HepG2 (cell line): Measurements from ENCODE around the gene ATP5MG. TPM values are rescaled to one million over a fixed set of nuclear protein-coding genes. Genes with fewer than 3 reads are reported as not detected.

Experiments used
- ATM ChIP-seq: fragments of 450-650 bp; IDR thresholded peaks from 2 replicates; pipeline ENCODE4 v1.7.1; 2017; ENCODE audit warnings: mild to moderate bottlenecking, borderline replicate concordance
- ERF ChIP-seq: IDR thresholded peaks from 2 replicates; pipeline ENCODE4 v1.6.1; 2018; ENCODE audit warnings: missing biosample characterization, missing genetic modification reagents
- KLF15 ChIP-seq: sonication (generic); formaldehyde crosslinking; IDR thresholded peaks from 2 replicates; pipeline ENCODE4 v1.8.1; 2023; ENCODE audit warnings: borderline replicate concordance, mild to moderate bottlenecking, inconsistent platforms, missing genetic modification reagents, mixed read lengths
- MEF2D ChIP-seq: sonication (generic); formaldehyde crosslinking; IDR thresholded peaks from 2 replicates; pipeline ENCODE4 v1.5.1; 2020; ENCODE audit warnings: mild to moderate bottlenecking, missing genetic modification reagents
- MIER3 ChIP-seq: IDR thresholded peaks from 2 replicates; pipeline ENCODE4 v1.6.1; 2016; ENCODE audit warnings: missing compliant biosample characterization, borderline replicate concordance
- MNT ChIP-seq: fragments of 450-650 bp; IDR thresholded peaks from 2 replicates; pipeline ENCODE4 v1.6.1; 2016
- MXI1 ChIP-seq: IDR thresholded peaks from 3 replicates; pipeline ENCODE4 v1.6.1; 2012; ENCODE audit warnings: low read depth, low read length, inconsistent platforms, borderline replicate concordance
- NFATC3 ChIP-seq: sonication (generic); formaldehyde crosslinking; IDR thresholded peaks from 2 replicates; pipeline ENCODE4 v1.5.1; 2020; ENCODE audit warnings: mild to moderate bottlenecking, missing genetic modification reagents
- RBFOX2 ChIP-seq: fragments of 200-400 bp; formaldehyde crosslinking; IDR thresholded peaks from 2 replicates; pipeline ENCODE4 v1.6.1; 2017; ENCODE audit warnings: low read depth, mild to moderate bottlenecking, low read length
- RORA ChIP-seq: sonication (generic); formaldehyde crosslinking; IDR thresholded peaks from 2 replicates; pipeline ENCODE4 v1.5.0; 2020; ENCODE audit warnings: mild to moderate bottlenecking, missing genetic modification reagents, moderate library complexity
- U2AF2 ChIP-seq: fragments of 200-400 bp; formaldehyde crosslinking; IDR thresholded peaks from 2 replicates; pipeline ENCODE4 v1.6.1; 2017; ENCODE audit warnings: low read depth, mild to moderate bottlenecking, low read length
- ZBTB46 ChIP-seq: sonication (generic); formaldehyde crosslinking; IDR thresholded peaks from 2 replicates; pipeline ENCODE4 v1.4.0; 2020; ENCODE audit warnings: mild to moderate bottlenecking, missing genetic modification reagents, borderline replicate concordance
- ZBTB49 ChIP-seq: sonication (generic); formaldehyde crosslinking; IDR thresholded peaks from 2 replicates; pipeline ENCODE4 v1.4.0; 2020; ENCODE audit warnings: missing genetic modification reagents, borderline replicate concordance
- ZFP1 ChIP-seq: IDR thresholded peaks from 2 replicates; pipeline ENCODE4 v1.6.1; 2016
- ZFP37 ChIP-seq: sonication (generic); formaldehyde crosslinking; IDR thresholded peaks from 2 replicates; pipeline ENCODE4 v1.4.0; 2020; ENCODE audit warnings: missing genetic modification reagents, borderline replicate concordance
- ZNF460 ChIP-seq: sonication (generic); formaldehyde crosslinking; IDR thresholded peaks from 2 replicates; pipeline ENCODE4 v1.5.1; 2020; ENCODE audit warnings: missing genetic modification reagents, mild to moderate bottlenecking, borderline replicate concordance
- ZNF501 ChIP-seq: sonication (generic); formaldehyde crosslinking; IDR thresholded peaks from 2 replicates; pipeline ENCODE4 v1.5.1; 2020; ENCODE audit warnings: mild to moderate bottlenecking, moderate library complexity, missing genetic modification reagents
- ZNF577 ChIP-seq: sonication (generic); formaldehyde crosslinking; IDR thresholded peaks from 2 replicates; pipeline ENCODE4 v1.4.0; 2020; ENCODE audit warnings: mild to moderate bottlenecking, low read depth, missing genetic modification reagents, borderline replicate concordance
- ZNF7 ChIP-seq: IDR thresholded peaks from 2 replicates; pipeline ENCODE4 v1.6.1; 2016; ENCODE audit warnings: missing biosample characterization, missing genetic modification reagents
- polyA plus RNA-seq, 8 experiments: library from polyadenylated mRNA; depleted of rRNA in 3 of 8; stranded (reverse) in 7 of 8; unstranded in 1 of 8; fragments of >200 nt; fragmentation: Illumina TruSeq in 4 of 8; extraction: Trizol in 4 of 8; gene quantifications; 2 replicates each; pipeline versions ENCODE4 v1.2.1 to v1.2.3, GENCODE V29; 2011 to 2016; ENCODE audit warnings: low read depth in 4 of 8, missing spikeins in 1 of 8, mixed read lengths in 1 of 8; ENCODE audit not compliant: insufficient read depth in 1 of 8
- total RNA-seq, 5 experiments: library from RNA; depleted of rRNA; stranded (reverse); fragments of >200 nt; fragmentation: Illumina TruSeq; extraction: Trizol; gene quantifications; 2 replicates each; pipeline ENCODE4 v1.2.3, GENCODE V29; 2016; ENCODE audit warnings: low read depth in 1 of 5
- TF ChIP-seq, protein P1 (sequence below): sonication (generic); formaldehyde crosslinking; IDR thresholded peaks from 2 replicates; pipeline ENCODE4 v1.4.0; 2020; ENCODE audit warnings: missing genetic modification reagents
- TF ChIP-seq, protein P2 (sequence below): sonication (generic); formaldehyde crosslinking; IDR thresholded peaks from 2 replicates; pipeline ENCODE4 v1.5.1; 2020; ENCODE audit warnings: missing genetic modification reagents, mild to moderate bottlenecking, borderline replicate concordance

The ATP5MG gene
- total and polyA plus RNA-seq, 2 of the 13 experiments (the other 11 are each of a cell fraction or from before 2014, with no cell fraction given), result 260 to 320 TPM

GRCh38 chr11:118359295-118359958 lies 42.0 kb upstream of the ATP5MG start, which contains the start of gene UBE4A (continued):
- TF ChIP-seq ZNF460 (no peak), KLF15 (CRISPR knock-in tag) (no peak), MXI1 (peak; percentile 77; the same call in 1 of the 3 replicates), RORA (CRISPR knock-in tag) (no peak), ZBTB49 (CRISPR knock-in tag) (no peak), MEF2D (CRISPR knock-in tag) (peak; percentile 89), ZNF501 (peak; percentile 86), NFATC3 (CRISPR knock-in tag) (no peak), ATM (no peak), ZBTB46 (CRISPR knock-in tag) (no peak), MNT (peak; percentile 57), U2AF2 (no peak), ZNF7 (CRISPR knock-in tag) (no peak), MIER3 (CRISPR knock-in tag) (peak; percentile 66; the same call in 1 of the 2 replicates), ERF (CRISPR knock-in tag) (peak; percentile 91), ZFP37 (CRISPR knock-in tag) (no peak), RBFOX2 (peak; percentile 83), ZNF577 (no peak), ZFP1 (CRISPR knock-in tag) (no peak)
- TF ChIP-seq, protein P1, sequence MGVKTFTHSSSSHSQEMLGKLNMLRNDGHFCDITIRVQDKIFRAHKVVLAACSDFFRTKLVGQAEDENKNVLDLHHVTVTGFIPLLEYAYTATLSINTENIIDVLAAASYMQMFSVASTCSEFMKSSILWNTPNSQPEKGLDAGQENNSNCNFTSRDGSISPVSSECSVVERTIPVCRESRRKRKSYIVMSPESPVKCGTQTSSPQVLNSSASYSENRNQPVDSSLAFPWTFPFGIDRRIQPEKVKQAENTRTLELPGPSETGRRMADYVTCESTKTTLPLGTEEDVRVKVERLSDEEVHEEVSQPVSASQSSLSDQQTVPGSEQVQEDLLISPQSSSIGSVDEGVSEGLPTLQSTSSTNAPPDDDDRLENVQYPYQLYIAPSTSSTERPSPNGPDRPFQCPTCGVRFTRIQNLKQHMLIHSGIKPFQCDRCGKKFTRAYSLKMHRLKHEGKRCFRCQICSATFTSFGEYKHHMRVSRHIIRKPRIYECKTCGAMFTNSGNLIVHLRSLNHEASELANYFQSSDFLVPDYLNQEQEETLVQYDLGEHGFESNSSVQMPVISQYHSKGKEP, result no peak
- TF ChIP-seq, protein P2, sequence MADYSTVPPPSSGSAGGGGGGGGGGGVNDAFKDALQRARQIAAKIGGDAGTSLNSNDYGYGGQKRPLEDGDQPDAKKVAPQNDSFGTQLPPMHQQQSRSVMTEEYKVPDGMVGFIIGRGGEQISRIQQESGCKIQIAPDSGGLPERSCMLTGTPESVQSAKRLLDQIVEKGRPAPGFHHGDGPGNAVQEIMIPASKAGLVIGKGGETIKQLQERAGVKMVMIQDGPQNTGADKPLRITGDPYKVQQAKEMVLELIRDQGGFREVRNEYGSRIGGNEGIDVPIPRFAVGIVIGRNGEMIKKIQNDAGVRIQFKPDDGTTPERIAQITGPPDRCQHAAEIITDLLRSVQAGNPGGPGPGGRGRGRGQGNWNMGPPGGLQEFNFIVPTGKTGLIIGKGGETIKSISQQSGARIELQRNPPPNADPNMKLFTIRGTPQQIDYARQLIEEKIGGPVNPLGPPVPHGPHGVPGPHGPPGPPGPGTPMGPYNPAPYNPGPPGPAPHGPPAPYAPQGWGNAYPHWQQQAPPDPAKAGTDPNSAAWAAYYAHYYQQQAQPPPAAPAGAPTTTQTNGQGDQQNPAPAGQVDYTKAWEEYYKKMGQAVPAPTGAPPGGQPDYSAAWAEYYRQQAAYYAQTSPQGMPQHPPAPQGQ (CRISPR knock-in tag), result no peak
